ENCODE measurements around the gene SIPA1.
"Not testable (repeated sequence)": the region's sequence is repeated elsewhere in the genome, so short reads cannot be mapped to it uniquely, and the experiment has no call there.

The SIPA1 gene

DNA sequence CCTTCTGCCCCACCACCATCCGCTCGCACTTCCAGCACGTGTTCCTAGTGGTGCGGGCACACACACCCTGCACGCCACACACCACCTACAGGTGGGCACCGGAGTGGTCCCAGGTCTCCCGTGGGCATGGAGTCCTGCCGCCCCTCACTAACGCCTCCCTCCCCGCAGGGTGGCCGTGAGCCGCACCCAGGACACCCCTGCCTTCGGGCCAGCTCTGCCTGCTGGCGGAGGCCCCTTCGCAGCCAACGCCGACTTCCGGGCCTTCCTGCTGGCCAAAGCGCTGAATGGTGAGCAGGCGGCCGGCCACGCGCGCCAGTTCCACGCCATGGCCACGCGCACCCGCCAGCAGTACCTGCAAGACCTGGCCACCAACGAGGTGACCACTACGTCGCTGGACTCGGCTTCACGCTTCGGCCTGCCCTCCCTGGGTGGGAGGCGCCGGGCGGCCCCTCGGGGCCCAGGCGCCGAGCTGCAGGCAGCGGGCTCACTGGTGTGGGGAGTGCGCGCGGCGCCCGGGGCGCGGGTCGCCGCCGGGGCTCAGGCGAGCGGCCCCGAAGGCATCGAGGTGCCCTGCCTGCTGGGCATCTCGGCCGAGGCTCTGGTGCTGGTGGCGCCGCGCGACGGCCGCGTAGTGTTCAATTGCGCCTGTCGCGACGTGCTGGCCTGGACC is 8.5 kb downstream of the SIPA1 start:
- no peak for DNase-seq

DNA sequence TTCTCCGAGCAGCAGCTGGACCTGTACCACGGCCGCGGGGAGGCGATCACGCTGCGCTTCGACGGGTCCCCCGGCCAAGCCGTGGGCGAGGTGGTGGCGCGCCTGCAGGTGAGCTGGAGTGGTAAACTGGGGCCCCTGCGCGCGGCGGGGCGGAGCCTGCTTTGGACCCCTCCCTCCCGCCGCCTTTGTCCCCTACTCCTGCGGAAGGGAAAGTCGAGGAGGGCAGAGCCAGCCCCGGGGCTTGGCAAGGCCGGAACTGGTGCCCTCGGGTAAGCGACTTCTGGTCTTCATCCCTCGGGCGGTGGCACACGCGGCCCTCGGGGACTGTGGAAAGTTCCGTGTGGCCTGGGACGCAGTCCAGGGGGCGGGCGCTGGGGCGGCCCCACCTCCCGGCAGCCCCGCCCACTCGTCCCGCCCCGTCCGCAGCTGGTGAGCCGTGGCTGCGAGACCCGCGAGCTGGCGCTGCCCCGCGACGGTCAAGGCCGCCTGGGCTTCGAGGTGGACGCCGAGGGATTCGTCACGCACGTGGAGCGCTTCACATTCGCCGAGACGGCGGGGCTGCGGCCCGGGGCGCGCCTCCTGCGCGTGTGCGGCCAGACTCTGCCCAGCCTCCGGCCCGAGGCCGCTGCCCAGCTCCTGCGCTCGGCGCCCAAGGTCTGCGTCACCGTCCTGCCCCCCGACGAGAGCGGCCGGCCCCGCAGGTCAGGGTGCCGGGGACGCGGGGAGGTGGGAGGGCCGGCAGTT is 9.2 kb downstream of the SIPA1 start:
- DNase-seq, result peak; percentile 26

DNA sequence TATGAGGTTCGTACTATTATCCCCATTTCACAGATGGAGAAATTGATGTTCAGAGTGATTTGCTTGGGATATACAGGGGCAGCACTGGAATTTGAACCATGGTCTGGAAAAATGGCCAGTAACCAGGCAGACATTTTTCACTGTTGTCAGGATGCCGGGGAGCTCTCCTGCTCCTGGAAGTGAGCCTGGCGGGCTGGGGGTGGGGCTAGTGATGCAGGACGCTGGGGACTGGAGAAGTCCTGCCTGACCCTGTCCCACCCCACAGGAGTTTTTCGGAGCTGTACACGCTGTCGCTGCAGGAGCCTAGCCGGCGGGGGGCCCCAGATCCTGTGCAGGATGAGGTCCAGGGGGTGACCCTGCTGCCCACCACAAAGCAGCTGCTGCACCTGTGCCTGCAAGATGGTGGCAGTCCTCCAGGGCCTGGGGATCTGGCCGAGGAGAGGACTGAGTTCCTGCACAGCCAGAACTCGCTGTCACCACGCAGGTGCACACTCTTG is 11.1 kb downstream of the SIPA1 start:
- no peak for DNase-seq

DNA sequence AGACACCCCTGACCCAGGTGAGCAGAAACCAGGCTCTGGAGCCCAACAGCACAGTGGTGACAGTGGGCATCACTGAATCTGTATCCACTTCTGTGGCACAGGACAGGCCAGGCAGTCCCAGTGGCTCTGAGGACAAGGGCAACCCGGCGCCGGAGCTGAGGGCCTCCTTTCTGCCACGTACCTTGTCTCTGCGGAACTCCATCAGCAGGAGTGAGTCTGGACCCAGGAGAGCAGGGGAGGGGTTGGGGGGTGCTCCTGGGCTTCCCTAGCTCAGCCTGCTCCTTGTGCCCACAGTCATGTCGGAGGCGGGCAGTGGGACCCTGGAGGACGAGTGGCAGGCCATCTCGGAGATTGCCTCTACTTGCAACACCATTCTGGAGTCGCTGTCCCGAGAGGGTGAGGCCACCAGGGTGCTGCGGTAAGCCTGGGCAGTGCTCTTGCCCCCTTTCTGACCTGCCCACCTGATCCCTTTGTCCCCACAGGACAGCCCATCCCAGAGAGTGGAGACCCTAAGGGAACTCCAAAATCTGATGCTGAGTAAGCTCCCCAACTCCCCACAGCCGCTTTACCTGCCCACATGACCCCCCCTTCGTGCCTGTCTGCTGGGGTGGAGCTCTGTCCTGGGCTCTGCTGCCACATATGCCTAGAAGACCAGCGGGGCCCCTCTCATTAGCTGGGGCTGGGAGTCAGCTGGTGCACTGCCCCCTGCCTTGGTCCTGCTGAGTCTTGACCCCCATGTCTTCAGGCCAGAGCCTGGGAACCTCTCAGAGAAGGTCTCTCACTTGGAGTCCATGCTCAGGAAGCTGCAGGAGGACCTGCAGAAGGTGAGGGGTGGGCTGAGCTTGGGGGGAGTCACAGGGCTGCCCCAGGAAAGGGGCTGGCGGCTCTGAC is 12.0 kb downstream of the SIPA1 start:
- no peak for DNase-seq

DNA sequence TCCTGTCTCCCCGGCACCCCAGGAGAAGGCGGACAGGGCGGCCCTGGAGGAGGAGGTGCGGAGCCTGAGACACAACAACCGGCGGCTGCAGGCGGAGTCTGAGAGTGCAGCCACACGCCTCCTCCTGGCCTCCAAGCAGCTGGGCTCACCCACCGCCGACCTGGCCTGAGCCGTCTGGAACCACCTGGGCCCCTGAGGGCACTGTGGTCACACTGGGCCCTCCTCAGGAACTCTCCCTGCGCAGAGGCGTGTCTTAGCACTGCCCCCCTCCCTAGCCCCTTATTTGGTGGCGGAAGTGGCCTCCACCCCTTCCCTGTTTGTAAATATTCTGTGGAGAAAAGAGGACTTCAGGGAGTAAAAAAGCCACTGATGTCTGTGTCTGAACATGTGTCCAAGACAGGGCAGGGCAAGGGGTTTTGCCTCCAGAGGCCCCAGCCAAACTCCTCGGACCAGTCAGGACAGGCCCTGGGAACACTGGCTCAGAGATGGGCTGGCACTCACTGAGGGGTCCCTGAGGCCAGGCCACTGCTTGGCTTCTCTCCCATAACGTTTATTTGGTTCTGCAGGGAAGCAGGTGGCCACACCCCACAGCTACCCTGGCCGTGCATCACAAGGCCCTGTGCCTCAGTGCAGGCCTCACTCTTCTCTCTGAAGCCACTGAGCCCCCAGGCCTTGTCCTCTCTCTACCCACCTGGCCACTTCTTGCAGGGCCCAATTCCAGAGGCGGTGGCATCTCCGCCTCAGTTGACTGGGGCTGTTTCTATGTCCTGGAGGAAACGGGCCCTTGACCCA is 12.8 kb downstream of the SIPA1 start:
- DNase-seq, result no peak

DNA sequence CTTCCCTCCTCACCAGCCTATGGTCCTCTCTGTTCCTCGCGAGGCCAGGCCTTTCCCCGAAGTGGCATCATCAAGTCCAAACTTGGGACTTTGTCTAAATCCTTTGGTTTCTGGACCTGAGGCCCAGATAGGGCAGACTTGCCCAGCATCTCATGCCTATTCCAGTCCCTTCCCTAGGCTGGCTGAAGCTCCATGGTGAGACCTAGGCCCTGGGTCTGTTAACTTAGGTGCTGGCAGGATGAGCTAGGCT is 13.4 kb downstream of the SIPA1 start:
- DNase-seq, result no peak

DNA sequence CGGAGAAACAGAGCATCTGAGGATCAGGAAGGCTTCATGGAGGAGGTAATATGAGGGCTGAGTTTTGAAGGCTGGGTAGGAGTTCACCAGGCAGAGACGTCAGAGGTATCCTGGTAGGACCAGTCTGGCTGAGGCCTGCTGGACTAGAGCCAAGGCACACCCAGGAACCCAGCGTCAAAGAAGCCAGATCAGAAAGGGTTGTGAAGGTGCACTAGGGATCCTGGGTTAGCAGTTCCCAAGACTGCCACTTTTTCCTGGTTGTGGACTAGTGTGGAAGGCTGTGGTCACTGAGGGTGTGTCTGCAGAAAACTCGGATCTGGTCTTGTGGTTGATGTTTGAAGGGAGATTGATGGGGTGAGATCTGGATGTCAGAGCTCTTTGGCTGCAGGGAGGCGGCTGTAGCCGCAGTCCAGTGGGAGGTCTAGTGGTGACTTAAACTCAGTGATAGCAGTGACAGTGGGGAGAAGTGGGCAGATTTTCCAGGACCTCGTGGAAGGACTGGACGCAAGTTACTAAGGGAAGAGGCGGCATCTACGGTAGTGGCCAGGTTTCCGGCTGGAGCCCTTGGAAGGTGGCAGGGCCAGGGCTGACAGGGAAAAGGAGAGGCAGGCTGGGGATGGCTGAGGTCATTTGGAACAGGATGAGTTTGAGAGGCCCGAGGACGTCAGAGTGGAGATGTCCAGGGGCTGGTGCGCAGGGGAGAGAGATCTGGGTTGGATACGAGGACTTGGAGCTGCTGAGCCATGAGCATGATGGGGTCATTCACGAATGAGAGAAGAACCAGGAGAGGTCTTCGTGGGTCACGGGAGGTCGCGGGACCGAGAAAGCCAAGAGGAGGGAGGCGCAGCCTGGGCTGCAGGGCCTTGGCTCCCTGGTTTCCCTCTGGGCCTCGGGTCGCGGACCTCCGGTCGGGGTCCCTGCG is 13.9 kb downstream of the SIPA1 start:
- DNase-seq, result no peak

DNA sequence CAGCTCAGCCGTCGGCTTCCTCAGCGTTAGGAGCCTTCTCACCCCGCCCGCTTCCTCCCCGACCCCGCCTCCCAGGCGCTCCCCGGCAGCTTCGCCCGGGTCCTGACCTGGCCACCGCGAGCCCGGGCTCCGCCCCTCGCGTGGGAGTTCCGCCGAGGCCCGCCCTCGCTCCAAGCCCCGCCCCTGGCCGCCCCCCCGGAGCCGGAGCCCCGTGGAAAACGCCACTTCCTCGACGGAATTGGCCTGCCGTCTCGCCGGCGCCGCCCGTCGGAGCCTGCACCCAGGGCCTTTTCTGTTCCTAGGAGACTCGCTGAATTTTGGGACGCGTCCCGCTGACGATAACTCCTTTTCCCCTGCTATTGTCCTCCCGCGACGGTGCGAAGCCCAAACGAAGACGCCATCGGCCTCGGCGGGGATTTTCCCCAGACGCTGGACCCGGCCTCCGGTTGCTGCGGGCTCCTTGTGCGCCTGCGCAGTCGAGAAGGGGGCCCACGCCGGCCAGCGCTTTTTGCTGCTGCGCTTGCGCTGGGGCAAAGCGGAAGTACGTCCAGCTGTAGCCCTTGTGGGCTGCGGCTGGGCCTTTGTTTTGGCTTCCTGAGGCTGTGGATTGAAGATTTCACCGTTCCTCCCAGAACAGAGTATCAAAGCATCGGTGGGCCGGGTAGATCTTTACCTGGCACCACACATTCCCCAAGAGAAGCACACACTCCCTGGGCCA is 14.8 kb downstream of the SIPA1 start:
- DNase-seq, result peak; percentile 94

DNA sequence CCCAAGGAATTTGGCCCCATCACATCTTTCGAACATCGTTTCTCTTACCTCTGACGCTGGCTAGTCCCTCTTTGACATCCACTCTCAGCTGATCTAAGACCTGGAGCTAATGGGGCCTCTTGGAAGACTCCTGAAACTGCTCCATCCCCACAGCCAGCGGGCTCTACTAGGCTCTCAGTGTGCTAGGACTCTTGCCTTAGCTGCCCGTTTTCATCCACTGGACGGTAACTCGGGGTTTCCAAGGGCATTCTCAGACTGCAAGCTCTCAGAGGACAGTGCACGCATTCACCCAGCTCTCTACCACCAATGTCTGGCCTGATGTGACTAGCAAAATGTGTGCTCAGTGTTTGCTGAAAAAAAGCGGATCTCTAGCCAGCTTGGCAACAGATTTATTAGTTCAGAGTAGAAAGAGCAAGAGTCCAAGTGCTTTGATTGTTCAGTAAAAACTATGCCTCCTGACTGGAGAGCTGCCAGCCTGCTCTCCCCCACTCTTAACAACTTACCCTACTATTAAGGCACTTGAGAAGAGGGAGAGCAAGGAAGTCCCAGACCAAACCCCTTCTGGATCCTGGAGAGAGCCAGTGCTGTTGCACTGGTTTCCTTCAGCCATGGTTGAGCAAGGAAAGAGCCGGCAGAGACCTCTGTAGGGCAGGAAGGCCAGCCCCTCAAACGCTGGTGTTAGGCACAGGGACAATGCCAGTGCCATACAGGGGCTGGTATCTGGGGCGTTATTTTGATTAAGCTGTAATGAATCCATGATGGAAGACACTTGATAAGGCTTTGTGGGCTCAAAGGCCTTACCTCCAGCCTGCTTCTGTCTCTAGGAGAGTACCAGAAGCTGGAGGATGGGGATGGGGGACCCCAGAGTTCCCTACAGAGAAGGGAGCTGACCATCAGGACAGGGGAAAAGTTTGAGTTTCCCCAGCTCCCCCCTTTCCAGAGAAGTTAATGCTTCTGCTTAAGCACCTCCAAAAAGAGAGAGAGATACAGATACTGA is 15.6 kb downstream of the SIPA1 start:
- DNase-seq, result no peak

DNA sequence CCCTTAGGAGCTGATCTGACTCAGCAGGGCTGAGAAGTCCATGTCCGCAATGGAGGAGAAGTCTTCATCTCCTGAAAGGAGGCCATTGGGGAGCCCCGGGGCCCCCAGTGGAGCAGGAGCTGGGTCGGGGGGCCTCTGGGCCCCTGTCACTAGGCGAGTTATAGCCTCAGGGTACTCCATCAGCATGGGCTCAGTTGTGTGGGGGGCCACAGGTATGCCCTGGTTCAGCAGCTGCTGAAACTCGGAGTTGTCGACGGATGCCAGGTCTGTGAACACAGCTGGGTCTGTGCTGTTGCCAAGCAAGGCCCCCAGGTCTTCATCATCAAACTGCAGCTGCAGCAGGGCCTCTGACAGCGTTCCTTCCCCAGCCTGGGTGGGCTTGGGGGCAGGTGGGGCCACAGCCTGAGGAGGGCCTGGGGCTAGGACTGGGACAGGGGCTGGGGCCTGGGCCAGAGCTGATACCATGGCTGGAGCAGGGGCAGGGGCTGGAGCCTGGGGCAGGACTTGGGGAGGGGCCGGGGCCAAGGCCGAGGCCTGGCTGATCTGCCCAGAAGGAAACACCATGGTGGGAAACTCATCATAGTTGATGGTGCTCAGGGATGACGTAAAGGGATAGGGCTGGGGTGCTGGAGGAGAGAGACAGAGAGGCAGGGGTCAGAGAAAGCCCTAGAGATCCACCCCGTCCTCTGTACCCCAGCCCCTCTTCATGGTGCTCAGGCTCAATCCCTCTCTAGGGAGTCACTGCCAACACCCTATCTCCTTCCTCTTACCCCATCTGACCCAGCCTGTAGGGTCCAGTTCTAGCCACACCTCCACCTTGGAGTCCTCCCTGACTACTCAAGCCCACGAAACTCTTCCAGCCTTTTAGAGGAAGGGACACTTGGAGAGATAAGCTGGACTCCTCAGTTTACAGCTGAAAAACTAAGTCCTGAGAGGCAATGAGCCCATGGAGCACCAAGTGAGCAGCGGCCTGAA is 16.8 kb downstream of the SIPA1 start:
- no peak for DNase-seq

DNA sequence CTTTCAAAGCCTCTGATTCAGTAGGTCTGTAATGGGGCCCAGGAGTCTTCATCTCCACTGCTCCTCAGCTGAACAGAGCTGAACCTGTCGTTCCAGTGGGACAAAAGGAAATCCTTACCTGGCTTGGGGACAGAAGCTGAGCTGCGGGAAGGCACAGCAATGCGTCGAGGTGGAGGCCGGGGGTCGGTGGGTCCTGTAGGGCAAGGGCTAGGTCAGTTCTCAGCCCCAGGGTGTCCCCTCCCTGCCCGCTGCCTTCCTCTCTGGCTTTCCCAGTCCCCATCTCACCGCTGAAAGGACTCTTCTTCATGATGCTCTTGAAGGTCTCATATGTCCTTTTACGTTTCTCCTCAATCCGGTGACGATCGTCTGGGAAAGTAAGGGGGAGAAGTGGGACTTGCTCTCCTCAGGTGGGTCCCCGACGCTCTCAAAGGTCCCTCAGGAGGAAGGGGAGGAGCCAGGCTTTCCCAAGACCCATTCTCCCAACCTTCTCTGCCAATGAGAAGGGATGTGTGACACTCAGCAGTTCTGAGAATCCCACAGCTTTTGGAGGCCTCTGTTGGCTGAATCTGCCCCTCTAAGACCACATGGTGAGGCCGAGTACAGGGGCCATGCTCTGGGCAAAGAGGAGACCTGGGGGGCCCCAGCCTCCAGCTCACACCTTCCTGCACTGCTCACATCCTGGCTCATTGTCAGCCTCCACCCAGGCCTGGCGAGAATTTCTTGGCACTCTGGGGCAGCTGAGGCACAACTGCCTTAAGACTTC is 17.9 kb downstream of the SIPA1 start:
- no peak for DNase-seq

DNA sequence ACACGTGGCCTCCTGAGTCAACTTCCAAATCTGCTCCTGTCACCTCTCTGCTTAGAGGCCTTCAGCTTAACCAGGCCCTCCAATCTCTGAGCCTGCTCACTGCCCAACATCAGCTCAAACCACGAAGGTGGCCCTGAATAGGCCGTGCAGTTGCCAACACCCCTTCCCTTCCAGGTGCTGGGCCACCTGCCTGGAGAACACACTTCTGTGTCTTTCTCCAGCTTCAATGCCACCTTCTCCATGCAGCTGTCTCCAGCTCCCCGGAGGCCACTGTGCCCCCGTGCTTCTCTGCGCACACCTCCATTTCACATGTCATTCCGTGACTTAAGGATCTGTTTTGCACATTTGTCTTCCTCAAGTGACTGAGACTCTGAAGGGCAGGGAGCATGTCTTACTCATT is 19.5 kb downstream of the SIPA1 start:
- DNase-seq, result no peak

DNA sequence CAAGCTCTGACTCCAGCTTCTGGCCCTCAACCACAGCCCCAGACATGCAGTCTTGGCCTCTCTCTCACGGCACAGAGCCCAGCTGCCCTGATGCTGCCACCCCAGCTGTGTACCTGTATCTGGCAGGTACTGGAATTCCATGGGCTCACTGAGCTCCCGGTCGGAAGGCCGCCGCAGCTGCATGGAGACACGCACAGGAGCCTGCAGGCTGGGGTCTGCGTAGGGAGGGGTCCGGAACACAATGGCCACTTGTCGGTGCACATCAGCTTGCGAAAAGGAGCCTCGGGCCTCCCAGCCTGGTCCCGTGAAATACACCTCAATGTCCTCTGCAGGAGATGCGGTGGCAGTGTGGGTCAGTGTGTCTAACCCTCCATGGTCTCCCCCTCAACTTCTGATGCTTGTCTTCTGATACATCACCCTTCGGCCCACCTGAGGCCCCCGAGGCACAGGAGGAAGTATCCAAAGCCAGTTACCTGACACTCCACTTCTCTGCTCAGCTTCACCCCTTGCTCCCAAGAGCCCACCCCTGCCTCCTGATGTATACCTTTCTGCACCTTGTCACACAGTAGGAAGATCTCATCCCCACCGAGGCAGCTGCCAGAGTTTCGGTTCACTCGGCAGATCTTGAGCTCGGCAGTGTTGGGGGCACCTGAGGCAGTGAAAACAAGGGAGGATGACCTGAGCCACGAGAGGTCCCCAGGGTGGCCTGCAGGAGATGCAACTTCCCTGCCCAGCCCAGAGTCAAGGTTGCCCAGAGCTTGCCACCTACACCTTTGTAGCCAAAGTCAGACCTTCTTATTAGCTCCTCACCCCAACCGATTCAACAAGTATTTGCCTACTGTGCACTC is 20.5 kb downstream of the SIPA1 start:
- DNase-seq, result no peak

DNA sequence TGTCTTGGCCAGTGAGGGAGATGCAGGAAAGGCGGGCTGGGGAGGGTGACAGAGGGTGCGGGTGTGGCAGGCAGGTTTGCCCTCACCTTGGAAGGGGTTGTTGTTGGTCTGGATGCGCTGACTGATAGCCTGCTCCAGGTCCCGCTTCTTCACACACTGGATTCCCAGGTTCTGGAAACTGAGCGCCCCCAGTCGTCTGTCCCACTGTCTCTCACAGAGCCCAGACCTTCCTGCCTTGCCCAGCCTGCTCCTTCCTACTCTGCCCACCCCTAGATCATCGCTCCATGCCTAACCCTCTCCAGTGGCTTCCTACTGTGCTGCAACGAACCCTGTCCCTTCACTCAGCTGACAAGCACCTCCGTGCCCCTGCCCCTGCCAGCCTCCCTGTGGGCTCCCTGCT is 22.1 kb downstream of the SIPA1 start:
- no peak for DNase-seq

DNA sequence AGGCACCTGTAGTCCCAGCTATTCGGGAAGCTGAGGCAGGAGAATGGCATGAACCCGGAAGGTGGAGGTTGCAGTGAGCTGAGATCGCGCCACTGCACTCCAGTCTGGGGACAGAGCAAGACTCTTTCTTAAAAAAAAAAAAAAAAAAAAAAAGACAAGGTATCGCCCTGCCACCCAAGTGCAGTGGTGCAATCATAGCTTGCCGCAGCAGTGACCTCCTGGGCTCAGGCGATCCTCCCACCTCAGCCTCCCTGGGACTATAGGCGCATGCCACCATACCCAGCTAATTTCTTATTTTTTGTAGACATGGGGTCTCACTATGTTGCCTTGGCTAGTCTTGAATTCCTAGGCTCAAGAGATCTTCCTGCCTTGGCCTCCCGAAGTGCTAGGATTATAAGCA is 23.0 kb downstream of the SIPA1 start:
- DNase-seq, result not testable (repeated sequence)

DNA sequence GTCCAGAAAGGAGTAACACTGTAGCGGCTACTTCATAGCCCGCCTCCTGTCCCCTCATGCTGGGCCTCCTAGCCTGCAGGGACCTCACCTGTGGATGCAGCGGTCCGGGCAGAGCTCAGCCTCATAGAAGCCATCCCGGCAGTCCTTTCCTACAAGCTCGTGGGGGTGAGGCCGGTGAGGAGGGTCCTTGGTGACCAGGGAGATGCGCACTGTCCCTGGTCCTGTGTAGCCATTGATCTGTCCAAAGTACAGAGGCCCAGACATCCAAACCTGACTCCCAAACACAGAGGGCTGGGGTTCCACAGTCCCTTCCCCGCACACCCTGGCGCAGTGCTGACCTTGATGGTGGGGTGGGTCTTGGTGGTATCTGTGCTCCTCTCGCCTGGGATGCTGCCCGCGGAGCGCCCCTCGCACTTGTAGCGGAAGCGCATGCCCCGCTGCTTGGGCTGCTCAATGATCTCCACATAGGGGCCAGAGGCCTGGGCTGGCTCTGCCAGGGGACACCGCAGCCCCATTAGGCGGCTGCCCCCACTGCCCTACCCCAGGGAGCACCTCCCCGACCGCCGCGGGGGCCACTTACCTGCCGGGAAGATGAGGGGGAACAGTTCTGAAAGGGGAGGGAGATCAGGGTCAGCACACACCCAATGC is 23.8 kb downstream of the SIPA1 start:
- DNase-seq, result no peak
